GM21390 (cell line): ENCODE results near the gene RAD23A.
"Not testable (repeated sequence)": the region's sequence is repeated elsewhere in the genome, so short reads cannot be mapped to it uniquely, and the experiment has no call there.

ENCODE experiments used
- ATAC-seq: cut with Tn5 transposase; IDR thresholded peaks from one replicate; pipeline ENCODE4 v1.9.1; 2021; ENCODE audit not compliant: unreplicated experiment

RAD23A gene

DNA sequence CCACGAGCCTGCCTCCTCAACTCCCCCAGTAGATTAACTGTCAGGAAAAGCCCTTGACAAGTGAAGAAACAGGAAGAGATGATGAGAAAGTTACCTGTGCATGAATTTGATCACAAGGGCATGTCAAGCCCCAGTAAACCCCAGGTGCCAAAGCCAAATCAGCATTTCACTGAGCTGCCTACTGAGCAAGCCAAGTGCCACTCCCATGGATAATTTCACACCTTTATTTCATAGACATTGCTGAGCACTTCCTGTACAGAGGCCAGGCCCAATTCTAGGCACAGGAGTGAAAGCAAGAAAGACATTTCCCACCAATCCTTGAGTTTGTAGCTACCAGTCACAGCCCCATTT, 8.9 kb downstream of the RAD23A start:
- no peak for ATAC-seq

DNA sequence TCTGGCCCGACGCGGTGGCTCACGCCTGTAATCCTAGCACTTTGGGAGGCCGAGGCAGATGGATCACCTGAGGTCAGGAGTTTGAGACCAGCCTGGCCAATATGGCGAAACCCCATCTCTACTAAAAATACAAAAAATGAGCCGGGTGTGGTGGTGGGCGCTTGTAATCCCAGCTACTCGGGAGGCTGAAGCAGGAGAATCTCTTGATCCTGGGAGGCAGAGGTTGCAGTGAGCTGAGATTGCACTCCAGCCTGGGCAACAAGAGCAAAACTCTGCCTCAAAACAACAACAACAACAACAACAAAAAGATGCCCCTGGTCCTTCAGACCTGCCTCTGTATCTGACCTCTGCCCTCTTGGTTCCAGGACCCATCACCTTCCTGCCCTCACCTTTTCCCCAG, 9.9 kb downstream of the RAD23A start:
- ATAC-seq, result not testable (repeated sequence)

DNA sequence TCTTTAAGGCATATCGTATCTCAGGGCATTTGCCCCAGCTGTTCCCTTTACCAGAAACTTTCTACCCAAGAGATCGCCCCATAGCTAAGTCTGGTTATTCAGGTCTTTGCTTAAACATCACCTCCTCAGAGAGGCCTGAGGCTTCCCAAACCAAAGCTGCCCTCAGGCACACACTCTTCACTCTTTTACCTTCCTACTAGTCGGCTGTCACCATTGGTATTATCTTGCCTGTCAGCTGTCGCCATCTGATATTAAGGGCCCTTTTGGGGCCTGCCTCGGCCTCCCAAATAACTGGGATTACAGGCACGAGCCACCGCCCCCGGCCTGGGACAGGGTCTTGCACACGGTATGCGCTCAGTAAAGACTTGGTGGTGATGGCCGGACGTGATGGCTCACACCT, 10.3 kb downstream of the RAD23A start:
- no peak for ATAC-seq

DNA sequence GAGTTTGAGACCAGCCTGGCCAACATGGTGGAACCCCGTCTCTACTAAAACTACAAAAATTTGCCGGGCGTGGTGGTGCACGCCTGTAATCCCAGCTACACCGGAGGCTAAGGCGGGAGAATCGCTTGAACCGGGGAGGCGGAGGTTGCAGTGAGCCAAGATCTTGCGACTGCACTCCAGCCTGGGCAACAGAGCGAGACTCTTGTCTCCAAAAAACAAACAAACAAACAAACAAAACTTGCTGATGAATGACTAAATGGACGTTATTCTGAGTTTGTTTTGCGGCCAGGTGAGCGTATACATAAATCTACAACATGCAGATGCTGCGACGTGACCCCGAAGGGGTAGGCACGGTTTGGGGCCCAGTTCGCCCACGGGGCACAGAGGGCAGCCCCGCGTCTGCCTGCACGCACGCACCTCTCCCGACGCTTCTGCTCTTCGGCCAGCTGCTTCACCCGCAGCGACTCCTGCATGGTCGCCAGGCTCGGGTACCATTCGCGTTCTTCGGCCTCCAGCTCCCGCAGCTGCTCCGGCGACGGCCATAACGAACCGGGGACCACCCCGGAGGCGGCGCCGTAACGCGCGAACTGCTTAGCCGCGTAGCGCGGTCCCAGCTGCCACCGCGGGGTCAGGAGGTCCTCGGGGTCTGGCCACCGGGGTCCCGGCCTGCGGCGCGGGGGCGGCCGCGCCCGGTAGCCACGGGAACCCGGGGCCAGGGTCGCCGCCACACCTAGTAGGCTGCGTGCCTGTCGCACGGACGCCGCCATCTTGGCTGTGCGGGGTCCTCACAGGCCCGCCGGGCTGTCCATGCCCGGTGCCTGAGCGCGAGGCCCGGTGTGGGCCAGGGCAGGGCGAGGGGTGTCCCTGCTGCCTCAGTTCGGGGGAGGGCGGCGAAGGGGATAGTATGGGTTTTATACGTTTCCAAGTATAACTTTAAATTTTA, 11.1 kb downstream of the RAD23A start, which contains the start of gene GADD45GIP1:
TSS of gene GADD45GIP1 (minus strand) at position 778 of the 943 bp plus-strand sequence. CDS start at position 767, 11 bp downstream.
- peak; percentile 80 for ATAC-seq

- ATAC-seq, result not testable (repeated sequence)
Measured at GRCh38 chr19:12957389-12957952, 11.8 kb downstream of the RAD23A start.

DNA sequence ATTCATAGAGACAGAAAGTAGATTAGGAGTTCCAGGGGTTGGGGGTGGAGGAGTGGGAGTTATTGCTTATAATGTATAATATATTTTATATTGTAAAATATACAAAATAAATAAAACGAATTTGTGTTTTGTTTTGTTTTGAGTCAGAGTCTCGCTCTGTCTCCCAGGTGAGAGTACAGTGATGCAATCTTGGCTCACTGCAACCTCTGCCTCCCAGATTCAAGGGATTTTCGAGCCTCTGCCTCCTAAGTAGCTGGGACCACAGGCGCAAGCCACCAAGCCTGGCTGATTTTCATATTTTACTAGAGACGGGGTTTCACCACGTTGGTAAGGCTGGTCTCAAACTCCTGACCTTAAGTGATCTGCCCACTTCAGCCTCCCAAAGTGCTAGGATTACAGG, 13.8 kb downstream of the RAD23A start:
- ATAC-seq, result no peak

DNA sequence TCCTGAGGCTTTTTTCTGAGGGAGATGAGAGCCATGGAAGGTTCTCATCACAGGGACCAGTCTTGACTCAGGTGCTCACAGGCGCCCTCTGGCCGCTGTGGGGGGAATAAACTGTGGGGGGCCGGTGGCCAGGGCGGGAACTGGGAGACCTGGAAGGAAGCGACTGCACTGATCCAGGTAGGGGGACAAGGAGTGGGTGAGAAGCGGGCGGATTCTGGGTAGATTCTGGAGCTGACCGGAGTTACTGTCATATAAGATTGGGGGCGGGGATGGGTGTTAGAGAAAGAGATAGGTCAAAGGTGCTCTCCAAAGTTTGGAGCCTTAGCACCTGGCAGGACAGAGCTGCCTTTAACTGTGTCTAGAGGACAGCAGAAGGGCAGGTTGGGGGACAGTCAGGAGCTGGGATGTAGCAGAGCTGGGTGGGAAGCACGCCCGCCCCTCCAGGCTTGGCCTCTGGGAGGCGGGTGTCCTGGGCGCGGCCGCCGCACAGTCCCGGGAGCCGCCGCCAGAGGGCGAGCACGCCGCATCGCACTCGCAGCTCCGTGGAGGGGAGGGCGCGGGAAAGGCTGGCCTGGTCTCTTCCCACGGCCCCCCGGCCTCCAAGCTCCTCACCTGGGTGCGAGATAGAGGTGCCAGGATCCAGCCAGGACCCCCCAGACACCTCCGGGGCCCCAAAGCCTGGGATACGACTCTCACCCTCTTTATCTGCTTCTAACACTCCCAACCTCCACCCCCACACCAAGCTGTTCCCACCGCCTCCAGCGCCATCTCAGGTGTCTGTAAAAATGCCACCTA, 19.6 kb downstream of the RAD23A start:
- no peak for ATAC-seq

GRCh38 chr19:12965812-12966135, 20.1 kb downstream of the RAD23A start:
- no peak for ATAC-seq

- ATAC-seq, result no peak
Measured at GRCh38 chr19:12967907-12968306, 22.2 kb downstream of the RAD23A start.

DNA sequence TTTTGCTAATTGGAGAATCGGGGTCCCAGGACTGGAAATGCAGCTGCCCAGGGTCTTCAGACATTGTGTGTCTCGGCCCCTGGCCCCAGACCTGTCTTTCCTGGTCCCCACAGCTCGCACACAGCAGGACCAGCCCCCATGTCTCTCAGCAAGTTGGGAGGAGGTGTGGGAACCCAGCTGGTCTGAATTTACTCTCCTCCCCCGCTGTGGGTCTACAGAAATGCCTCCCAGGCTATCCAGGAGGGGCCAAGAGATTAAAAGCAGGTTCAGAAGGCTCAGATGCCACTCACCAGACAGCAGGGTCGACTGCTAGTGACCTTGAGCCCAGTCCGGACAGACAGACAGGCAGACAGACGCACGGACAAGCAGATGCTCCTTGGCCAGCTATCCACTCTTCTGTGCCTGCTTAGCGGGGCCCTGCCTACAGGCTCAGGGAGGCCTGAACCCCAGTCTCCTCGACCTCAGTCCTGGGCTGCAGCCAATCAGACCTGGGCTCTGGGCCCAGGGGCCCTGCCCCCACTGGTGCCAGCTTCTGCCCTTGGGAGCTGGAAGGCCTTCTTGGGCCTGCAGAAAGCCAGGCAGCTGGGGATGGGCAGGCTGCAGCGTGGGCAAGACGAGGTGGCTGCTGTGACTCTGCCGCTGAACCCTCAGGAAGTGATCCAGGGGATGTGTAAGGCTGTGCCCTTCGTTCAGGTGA, 23.8 kb downstream of the RAD23A start, which contains the start of gene DAND5:
TSS of gene DAND5 (plus strand) at position 285 of the 697 bp plus-strand sequence. CDS start at position 370, 85 bp downstream.
- no peak for ATAC-seq

DNA sequence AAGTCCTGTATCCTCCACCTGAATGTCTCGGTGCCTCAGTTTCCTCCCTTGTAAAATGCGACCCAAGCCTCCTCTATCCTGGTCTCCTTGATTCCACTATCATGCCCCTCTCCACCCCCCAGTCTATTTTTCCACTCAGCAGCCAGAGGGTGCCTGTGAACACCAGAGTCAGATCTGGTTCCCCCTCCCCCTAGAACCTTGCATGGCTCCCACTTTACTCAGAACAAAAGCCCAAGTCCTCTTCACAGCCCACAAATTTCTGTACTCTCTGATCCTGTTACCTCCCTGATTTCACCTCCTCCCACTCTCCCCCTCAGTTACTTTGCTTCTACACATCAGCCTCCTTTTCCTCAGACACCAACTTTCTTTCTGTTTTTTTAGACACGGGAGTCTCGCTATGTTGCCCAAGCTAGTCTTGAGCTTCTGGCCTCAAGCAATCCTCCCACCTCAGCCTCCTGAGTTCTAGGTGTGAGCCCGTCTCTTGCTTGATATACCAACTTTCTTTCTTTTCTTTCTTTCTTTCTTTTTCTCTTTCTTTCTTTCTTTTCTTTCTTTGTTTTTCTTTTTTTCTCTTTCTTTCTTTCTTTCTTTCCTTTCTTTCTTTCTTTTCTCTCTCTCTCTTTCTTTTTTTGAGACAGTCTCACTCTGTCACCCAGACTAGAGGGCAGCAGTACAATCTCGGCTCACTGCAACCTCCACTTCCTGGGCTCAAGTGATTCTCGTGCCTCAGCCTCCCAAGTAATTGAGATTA, 24.6 kb downstream of the RAD23A start:
- no peak for ATAC-seq

GRCh38 chr19:12973236-12973635, 27.6 kb downstream of the RAD23A start:
- no peak for ATAC-seq

DNA sequence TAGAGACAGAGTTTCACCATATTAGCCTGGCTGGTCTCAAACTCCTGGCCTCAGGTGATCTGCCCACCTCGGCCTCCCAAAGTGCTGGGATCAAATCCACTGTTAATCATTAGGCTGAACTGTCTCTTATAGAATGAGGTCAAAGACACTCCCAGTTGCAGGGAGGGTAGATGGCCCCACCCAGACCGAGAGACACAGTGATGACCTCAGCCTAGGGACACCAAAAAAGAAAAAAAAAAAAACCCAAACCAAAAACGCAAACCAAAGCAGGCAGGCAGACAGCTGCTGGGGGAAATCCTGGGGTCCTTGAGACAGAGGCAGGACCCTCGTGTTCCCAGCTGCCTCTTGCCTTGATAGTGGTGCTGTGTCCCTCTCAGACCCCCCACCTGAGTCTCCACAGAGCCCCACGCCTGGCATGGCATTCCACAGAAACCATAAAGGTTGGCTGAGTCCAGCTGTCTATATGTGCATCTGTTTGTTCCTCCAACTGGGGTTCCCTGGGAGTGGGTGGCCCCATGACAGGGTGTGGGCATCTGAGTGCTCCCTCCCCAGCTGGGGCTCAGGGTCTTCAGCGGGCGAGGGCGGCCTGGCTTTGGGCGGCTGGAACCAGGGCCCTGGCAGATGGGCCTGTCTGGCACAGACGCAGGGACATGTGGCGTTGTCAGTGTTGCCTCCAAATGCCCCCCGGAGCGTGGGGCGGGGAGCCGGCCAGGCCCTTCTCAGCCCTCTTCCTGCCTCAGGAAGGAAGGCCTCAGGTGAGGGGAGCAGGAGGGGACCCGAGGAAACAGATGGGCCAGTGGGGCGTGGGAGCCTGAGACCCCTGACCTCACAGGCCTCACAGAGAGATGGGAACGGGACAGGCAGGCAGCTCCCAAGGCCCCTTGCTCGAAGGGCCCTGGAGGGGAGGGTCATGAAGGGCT, 28.9 kb downstream of the RAD23A start:
- ATAC-seq, result no peak

- no peak for ATAC-seq
Measured at GRCh38 chr19:12975221-12975741, 29.6 kb downstream of the RAD23A start.

- ATAC-seq, result not testable (repeated sequence)
Measured at GRCh38 chr19:12976109-12976508, 30.4 kb downstream of the RAD23A start.

- ATAC-seq, result no peak
Measured at GRCh38 chr19:12979974-12980373, 34.3 kb downstream of the RAD23A start.

DNA sequence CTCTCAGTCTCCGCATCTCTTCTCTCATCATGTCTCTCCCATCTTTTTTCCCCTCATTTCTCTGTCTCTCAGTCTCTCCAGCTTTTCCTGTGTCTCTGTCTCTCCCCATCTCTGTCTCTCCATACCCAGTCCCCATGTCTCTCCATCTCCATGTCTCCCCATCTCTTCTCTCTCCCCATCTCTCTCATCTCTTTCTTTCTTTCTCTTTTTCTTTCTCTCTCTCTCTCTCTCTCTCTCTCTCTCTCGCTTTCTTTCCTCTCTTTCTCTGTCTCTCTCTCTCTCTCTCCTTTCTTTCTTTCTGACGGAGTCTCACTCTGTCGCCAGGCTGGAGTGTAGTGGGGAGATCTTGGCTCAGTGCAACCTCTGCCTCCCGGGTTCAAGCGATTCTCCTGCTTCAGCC, 37.0 kb downstream of the RAD23A start:
- no peak for ATAC-seq

DNA sequence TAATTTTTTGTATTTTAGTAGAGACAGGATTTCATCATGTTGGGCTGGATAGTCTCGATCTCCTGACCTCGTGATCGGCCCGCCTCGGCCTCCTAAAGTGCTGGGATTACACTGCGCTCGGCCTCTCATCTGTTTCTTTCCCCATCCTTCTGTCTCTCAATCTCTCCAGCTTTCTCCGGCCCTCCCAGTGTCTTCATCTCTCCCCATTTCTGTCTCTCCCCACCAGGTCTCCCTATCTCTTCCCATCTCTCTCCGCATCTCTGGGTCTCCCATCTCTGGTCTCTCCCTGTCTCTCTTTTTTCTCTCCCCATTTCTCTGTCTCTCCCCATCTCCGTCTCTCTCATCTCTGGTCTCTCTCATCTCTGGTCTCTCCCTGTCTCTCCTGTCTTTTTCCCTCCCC, 37.4 kb downstream of the RAD23A start:
- ATAC-seq, result no peak

GRCh38 chr19:12983542-12984142, 38.0 kb downstream of the RAD23A start:
- no peak for ATAC-seq
